ENCODE results near the gene NUDT1. TPM values are rescaled to one million over a fixed set of nuclear protein-coding genes. Genes with fewer than 3 reads are reported as not detected.

NUDT1 gene
- total RNA-seq, 2 experiments from 2014 or later = 88.4 to 117 TPM

DNA sequence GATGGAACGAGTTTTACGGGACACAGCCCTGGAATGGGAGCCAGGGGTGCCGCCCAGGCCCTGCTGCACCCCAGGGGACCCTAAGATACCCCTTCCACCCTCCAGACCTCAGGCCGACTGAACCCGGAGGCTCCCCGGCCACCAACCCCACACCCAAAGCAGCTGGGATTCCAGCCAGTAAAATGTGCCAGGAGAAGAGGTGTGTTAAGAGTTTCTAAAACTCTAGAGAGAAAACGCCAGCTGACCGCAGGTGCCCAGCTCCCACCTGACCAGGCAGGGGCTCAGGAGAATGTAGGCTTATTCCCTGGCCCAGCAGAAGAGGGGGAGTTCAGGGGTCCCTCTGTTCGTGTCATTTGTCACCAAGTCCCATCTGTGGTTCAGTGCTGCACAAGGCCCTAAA lies 17.5 kb downstream of the NUDT1 start:
- H2AFZ ChIP-seq (ENCODE audit: low read length) = no peak overlapping the region
- no peaks in the 10 kb centered on the region for H3K9me2 ChIP-seq (ENCODE audit: insufficient read depth, low read length)
- no peak overlapping the region for H3K27ac ChIP-seq (ENCODE audit: low read depth, low read length, poor library complexity, severe bottlenecking)
- POLR2A ChIA-PET = interaction anchor here (0.7 to 1.0 kb wide), 4 partner anchors 21 to 1627 kb away, joined by 3 to 5 read pairs (median 4); no protein-coding TSS in a partner anchor
- DNase-seq (ENCODE audit: low spot score) = no peak
- H4K20me1 ChIP-seq (ENCODE audit: insufficient read depth, low read length) = no peaks in the 10 kb centered on the region
- peaks cover 30% of the 10 kb centered on the region for H3K4me1 ChIP-seq (ENCODE audit: insufficient read depth, low read length, poor library complexity, severe bottlenecking)
- CTCF ChIA-PET (ENCODE audit: unreplicated experiment) = no interaction called here
- peaks cover 25% of the 10 kb centered on the region for H3K36me3 ChIP-seq (ENCODE audit: insufficient read depth, low read length)
- BruUV-seq (replicated peaks) = no TSS peak
- H3K4me2 ChIP-seq (ENCODE audit: low read length) = peak overlapping the region; percentile 39
- TF ChIP-seq EZH2phosphoT487 (IDR thresholded peaks at IDR 0.05; ENCODE audit: borderline replicate concordance, low read depth, low read length) (no peak), CTCF (conservative IDR thresholded peaks at IDR 0.05; ENCODE audit: low read length) (no peak)
- H3K4me3 ChIP-seq (ENCODE audit: low read depth, low read length, poor library complexity, severe bottlenecking) = no peak overlapping the region
- H3K79me2 ChIP-seq (ENCODE audit: insufficient read depth, low read depth, low read length) = no peaks in the 10 kb centered on the region
- intact Hi-C loops (cut with micrococcal nuclease; ENCODE audit: unreplicated experiment) = no loop called here
- no peaks in the 10 kb centered on the region for H3K9me3 ChIP-seq (ENCODE audit: low read length)

- BruUV-seq (replicated peaks) = no TSS peak
- Histone ChIP-seq H3K4me2 (ENCODE audit: low read length) (no peak overlapping the region), H3K4me1 (ENCODE audit: insufficient read depth, low read length, poor library complexity, severe bottlenecking) (peaks cover 30% of the 10 kb centered on the region), H3K9me2 (ENCODE audit: insufficient read depth, low read length) (no peaks in the 10 kb centered on the region), H3K4me3 (ENCODE audit: low read depth, low read length, poor library complexity, severe bottlenecking) (no peak overlapping the region), H3K9me3 (ENCODE audit: low read length) (no peaks in the 10 kb centered on the region), H3K36me3 (ENCODE audit: insufficient read depth, low read length) (peaks cover 20% of the 10 kb centered on the region), H4K20me1 (ENCODE audit: insufficient read depth, low read length) (no peaks in the 10 kb centered on the region), H3K79me2 (ENCODE audit: insufficient read depth, low read depth, low read length) (no peaks in the 10 kb centered on the region), H3K27ac (ENCODE audit: low read depth, low read length, poor library complexity, severe bottlenecking) (no peak overlapping the region), H2AFZ (ENCODE audit: low read length) (no peak overlapping the region)
- no peak for DNase-seq (ENCODE audit: low spot score)
- ChIA-PET CTCF (ENCODE audit: unreplicated experiment) (no interaction called here), POLR2A (interaction anchor here (0.9 to 1.2 kb wide), 3 partner anchors 12 to 296 kb away, joined by 3 to 5 read pairs (median 5); no protein-coding TSS in a partner anchor)
- TF ChIP-seq EZH2phosphoT487 (IDR thresholded peaks at IDR 0.05; ENCODE audit: borderline replicate concordance, low read depth, low read length) = no peak
- no peak for TF ChIP-seq CTCF (conservative IDR thresholded peaks at IDR 0.05; ENCODE audit: low read length)
- intact Hi-C loops (cut with micrococcal nuclease; ENCODE audit: unreplicated experiment) = no loop called here
These were observed 18.8 kb downstream of the NUDT1 start for GRCh38 chr7:2260820-2261219.

DNA sequence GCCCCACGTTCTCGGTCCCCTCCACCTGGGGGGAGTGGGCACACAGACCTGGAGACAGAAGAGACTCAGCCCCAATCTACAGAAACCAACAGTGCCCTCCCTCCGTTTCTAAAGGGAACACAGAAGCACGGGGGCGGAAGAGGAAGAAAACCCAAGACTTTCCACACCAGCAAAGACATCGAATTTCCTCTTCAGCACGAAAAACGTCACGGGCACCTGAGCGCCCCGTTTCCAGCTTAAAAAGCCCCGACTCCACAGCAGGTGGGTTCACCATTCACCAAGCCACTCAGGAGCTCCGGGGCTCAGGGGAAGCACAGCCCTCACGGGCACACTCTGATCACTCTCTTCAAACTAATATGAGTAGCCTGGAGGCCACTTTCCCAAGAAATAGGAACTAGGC lies 19.6 kb downstream of the NUDT1 start:
- no peaks in the 10 kb centered on the region for H4K20me1 ChIP-seq (ENCODE audit: insufficient read depth, low read length)
- H3K4me2 ChIP-seq (ENCODE audit: low read length) = peak overlapping the region; percentile 48; the same call in 1 of the 2 replicates
- H3K4me3 ChIP-seq (ENCODE audit: low read depth, low read length, poor library complexity, severe bottlenecking) = no peak overlapping the region
- ChIA-PET POLR2A (interaction anchor here (0.5 to 1.2 kb wide), 5 partner anchors 13 to 153 kb away, joined by 3 to 6 read pairs (median 5); no protein-coding TSS in a partner anchor), CTCF (ENCODE audit: unreplicated experiment) (no interaction called here)
- no TSS peak for BruUV-seq (replicated peaks)
- DNase-seq (ENCODE audit: low spot score) = peak; percentile 59
- H3K27ac ChIP-seq (ENCODE audit: low read depth, low read length, poor library complexity, severe bottlenecking) = peak overlapping the region; percentile 41
- intact Hi-C loops (cut with micrococcal nuclease; ENCODE audit: unreplicated experiment) = no loop called here
- H3K9me3 ChIP-seq (ENCODE audit: low read length) = no peaks in the 10 kb centered on the region
- no peaks in the 10 kb centered on the region for H3K79me2 ChIP-seq (ENCODE audit: insufficient read depth, low read depth, low read length)
- no peaks in the 10 kb centered on the region for H3K9me2 ChIP-seq (ENCODE audit: insufficient read depth, low read length)
- H3K4me1 ChIP-seq (ENCODE audit: insufficient read depth, low read length, poor library complexity, severe bottlenecking) = peaks cover 30% of the 10 kb centered on the region
- peaks cover 20% of the 10 kb centered on the region for H3K36me3 ChIP-seq (ENCODE audit: insufficient read depth, low read length)
- H2AFZ ChIP-seq (ENCODE audit: low read length) = no peak overlapping the region; the same call in 1 of the 2 replicates
- no peak for TF ChIP-seq CTCF (conservative IDR thresholded peaks at IDR 0.05; ENCODE audit: low read length)
- no peak for TF ChIP-seq EZH2phosphoT487 (IDR thresholded peaks at IDR 0.05; ENCODE audit: borderline replicate concordance, low read depth, low read length)
